Measurements from ENCODE around the gene POLA1.

DNA sequence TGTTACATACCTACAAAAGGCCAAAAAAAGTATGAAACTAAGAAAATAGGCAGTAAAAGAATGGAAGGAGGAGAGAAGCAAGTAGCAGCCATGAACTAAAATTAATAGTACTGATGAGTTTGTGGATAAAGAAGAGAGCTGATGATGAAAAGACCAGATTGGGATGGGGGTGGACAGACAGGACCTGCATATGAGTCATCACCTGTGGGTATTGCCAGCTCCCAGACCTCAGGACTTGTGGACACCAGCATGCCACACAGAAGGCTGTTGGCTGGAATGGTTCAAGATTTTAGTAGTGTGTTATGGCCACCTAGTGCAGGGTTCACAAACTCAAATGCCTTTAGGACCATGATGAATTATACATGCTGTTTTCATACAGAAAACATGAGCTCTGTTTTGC is 263.1 kb downstream of the POLA1 start:
- TF ChIP-seq GABPA (IDR thresholded peaks at IDR 0.05; ENCODE audit: low read depth) (no peak), POLR2AphosphoS5 (IDR thresholded peaks at IDR 0.05; ENCODE audit: low read depth) (no peak)
- TF ChIP-seq, protein P1, sequence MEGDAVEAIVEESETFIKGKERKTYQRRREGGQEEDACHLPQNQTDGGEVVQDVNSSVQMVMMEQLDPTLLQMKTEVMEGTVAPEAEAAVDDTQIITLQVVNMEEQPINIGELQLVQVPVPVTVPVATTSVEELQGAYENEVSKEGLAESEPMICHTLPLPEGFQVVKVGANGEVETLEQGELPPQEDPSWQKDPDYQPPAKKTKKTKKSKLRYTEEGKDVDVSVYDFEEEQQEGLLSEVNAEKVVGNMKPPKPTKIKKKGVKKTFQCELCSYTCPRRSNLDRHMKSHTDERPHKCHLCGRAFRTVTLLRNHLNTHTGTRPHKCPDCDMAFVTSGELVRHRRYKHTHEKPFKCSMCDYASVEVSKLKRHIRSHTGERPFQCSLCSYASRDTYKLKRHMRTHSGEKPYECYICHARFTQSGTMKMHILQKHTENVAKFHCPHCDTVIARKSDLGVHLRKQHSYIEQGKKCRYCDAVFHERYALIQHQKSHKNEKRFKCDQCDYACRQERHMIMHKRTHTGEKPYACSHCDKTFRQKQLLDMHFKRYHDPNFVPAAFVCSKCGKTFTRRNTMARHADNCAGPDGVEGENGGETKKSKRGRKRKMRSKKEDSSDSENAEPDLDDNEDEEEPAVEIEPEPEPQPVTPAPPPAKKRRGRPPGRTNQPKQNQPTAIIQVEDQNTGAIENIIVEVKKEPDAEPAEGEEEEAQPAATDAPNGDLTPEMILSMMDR (IDR thresholded peaks at IDR 0.05; ENCODE audit: insufficient read depth, low read length) = no peak
- TF ChIP-seq, protein P2, sequence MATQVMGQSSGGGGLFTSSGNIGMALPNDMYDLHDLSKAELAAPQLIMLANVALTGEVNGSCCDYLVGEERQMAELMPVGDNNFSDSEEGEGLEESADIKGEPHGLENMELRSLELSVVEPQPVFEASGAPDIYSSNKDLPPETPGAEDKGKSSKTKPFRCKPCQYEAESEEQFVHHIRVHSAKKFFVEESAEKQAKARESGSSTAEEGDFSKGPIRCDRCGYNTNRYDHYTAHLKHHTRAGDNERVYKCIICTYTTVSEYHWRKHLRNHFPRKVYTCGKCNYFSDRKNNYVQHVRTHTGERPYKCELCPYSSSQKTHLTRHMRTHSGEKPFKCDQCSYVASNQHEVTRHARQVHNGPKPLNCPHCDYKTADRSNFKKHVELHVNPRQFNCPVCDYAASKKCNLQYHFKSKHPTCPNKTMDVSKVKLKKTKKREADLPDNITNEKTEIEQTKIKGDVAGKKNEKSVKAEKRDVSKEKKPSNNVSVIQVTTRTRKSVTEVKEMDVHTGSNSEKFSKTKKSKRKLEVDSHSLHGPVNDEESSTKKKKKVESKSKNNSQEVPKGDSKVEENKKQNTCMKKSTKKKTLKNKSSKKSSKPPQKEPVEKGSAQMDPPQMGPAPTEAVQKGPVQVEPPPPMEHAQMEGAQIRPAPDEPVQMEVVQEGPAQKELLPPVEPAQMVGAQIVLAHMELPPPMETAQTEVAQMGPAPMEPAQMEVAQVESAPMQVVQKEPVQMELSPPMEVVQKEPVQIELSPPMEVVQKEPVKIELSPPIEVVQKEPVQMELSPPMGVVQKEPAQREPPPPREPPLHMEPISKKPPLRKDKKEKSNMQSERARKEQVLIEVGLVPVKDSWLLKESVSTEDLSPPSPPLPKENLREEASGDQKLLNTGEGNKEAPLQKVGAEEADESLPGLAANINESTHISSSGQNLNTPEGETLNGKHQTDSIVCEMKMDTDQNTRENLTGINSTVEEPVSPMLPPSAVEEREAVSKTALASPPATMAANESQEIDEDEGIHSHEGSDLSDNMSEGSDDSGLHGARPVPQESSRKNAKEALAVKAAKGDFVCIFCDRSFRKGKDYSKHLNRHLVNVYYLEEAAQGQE (IDR thresholded peaks at IDR 0.05; ENCODE audit: insufficient replicate concordance, low read depth) = no peak

All from HL-60 (cell line).